ENCODE results near the gene CCDC8. TPM values are rescaled to one million over a fixed set of nuclear protein-coding genes. Genes with fewer than 3 reads are reported as not detected.
A peak's percentile ranks its signal among the peaks of the same experiment; 100 is the strongest.

The CCDC8 gene
- total RNA-seq, 1 experiment from 2014 or later, result 27.5 TPM

- Histone ChIP-seq H3K4ac (ENCODE audit: low read depth, low read length) (no peak overlapping the region), H3K23ac (ENCODE audit: insufficient read length, low read depth, low read length) (no peak overlapping the region), H3K27me3 (ENCODE audit: insufficient read depth, low read length) (no peaks in the 10 kb centered on the region; the same call in 1 of the 2 replicates), H3K79me1 (ENCODE audit: insufficient read depth, low read depth, low read length, poor library complexity, severe bottlenecking) (peaks cover 7% of the 10 kb centered on the region), H3K56ac (ENCODE audit: insufficient read length, low read depth, low read length) (no peak overlapping the region), H4K8ac (replicated peaks; ENCODE audit: insufficient read length, low read depth, low read length) (no peak overlapping the region), H3K9ac (ENCODE audit: extremely low read depth, insufficient read length, low read length) (peak overlapping the region; percentile 78), H3K23me2 (ENCODE audit: insufficient read length, low read depth, low read length, poor library complexity, severe bottlenecking) (peaks cover 30% of the 10 kb centered on the region), H3K4me2 (ENCODE audit: insufficient read depth, insufficient read length, low read length) (peak overlapping the region; percentile 90), H2AFZ (ENCODE audit: low read length) (no peak overlapping the region), H4K5ac (ENCODE audit: insufficient read length, low read depth, low read length) (no peak overlapping the region), H3K18ac (ENCODE audit: insufficient read length, low read depth, low read length) (peak overlapping the region; percentile 72), H2BK5ac (ENCODE audit: insufficient read length, low read length) (no peak overlapping the region), H3K27ac (ENCODE audit: insufficient read length, low read depth, low read length) (no peak overlapping the region), H2BK12ac (ENCODE audit: insufficient read length, low read depth, low read length) (no peak overlapping the region), H3K9me3 (ENCODE audit: control insufficient read depth, low read depth, low read length) (no peaks in the 10 kb centered on the region), H4K20me1 (ENCODE audit: control insufficient read depth, insufficient read depth, insufficient read length) (peaks cover 2% of the 10 kb centered on the region), H3T11ph (ENCODE audit: low read length) (no peak overlapping the region), H3K14ac (ENCODE audit: insufficient read depth, low read length) (peak overlapping the region; percentile 82), H2AK5ac (ENCODE audit: insufficient read length, low read length) (no peak overlapping the region), H4K91ac (ENCODE audit: insufficient read length, low read depth, low read length) (no peak overlapping the region), H3K4me1 (ENCODE audit: insufficient read depth, low read length) (peaks cover 3% of the 10 kb centered on the region; the same call in 1 of the 2 replicates), H3K79me2 (ENCODE audit: insufficient read depth, low read length) (peaks cover 6% of the 10 kb centered on the region; the same call in 1 of the 2 replicates), H2BK120ac (ENCODE audit: low read depth, low read length, poor library complexity, severe bottlenecking) (no peak overlapping the region), H2BK15ac (ENCODE audit: low read depth, low read length) (no peak overlapping the region), H2BK20ac (ENCODE audit: low read depth, low read length, poor library complexity, severe bottlenecking) (no peak overlapping the region)
- TF ChIP-seq CTCF (conservative IDR thresholded peaks at IDR 0.05), result no peak
- Mint-ChIP-seq H3K27me3 (ENCODE audit: low read depth) (peaks cover 24% of the 10 kb centered on the region), H3K27ac (peak overlapping the region in 2 of 3 experiments; percentile 78 to 92; a peak in 4 of 7 replicates), H3K4me1 (peaks cover 43 to 52% of the 10 kb centered on the region in 2 experiments), H3K4me3 (peak overlapping the region; percentile 90 to 94), H3K9me3 (no peaks in the 10 kb centered on the region; a peak in 3 of 5 replicates), H3K36me3 (ENCODE audit: insufficient read depth in 1 of 3, low read depth in 3 of 3) (peaks cover 11 to 17% (median 12%) of the 10 kb centered on the region in 3 experiments)
- no peak for DNase-seq
- WGBS (ENCODE audit: extremely low coverage, insufficient read length, low lambda C conversion rate), result no CpG with 5 or more reads among the region's 29 CpGs
These were observed 608 bp downstream of the CCDC8 start for GRCh38 chr19:46412650-46413261.
